Activated T-cell treated with anti-CD3 and anti-CD28 coated beads, Interleukin-2, amount 50 U/mL, for 48 hours (primary cell): Measurements from ENCODE around the gene CDC20.

ENCODE experiments used
- DNase-seq, 2 experiments: peaks; one replicate each; pipeline ENCODE4 v3.0.0-alpha.2; 2020

CDC20 gene

GRCh38 chr1:43358746-43359693 lies at the start of gene CDC20:
TSS of gene CDC20 (plus strand) at chr1:43358981. CDS start at chr1:43359216, 235 bp downstream.
- peak; percentile 100 for DNase-seq

DNA sequence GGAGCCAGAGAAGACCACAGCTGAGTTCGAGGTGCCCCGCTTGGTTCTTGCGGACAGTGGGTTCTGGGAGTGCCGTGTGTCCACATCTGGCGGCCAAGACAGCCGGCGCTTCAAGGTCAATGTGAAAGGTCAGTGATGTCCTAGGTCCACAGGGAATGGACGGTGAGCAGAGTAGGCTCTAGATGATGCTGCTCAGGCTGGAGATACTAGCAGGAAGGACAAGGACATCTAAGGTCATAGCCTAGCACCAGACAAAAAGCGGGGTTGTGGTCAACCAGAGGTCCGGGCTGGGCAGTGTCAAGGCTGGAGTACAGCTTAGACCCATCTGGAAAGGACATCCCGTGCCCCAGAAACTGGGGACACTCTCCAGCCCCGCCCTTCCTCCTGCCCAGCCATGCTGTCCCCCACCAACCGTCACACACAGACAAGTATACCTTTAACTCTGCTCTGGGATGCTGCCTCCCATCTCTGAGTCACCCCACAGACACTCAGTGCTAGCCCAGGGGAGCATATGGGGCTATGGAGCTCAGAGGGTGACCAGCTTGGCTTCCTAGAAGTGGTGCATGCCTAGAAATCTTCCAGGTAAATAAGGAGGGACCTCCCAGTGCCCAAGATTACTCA lies 49.3 kb upstream of the CDC20 start:
- DNase-seq: no peak

DNA sequence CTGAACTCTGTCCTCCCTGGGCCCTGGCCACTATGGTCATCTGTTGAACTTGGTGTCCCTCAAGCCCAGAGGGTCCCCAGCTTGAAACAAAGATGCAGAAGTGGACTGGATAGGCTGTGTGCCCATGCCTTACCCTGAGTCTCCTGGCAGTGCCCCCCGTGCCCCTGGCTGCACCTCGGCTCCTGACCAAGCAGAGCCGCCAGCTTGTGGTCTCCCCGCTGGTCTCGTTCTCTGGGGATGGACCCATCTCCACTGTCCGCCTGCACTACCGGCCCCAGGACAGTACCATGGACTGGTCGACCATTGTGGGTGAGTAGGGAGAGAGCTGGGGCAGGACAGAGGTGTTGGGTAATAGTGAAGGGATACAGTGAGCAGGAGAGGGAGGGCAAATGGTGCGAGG lies 47.3 kb upstream of the CDC20 start:
- DNase-seq: no peak

DNA sequence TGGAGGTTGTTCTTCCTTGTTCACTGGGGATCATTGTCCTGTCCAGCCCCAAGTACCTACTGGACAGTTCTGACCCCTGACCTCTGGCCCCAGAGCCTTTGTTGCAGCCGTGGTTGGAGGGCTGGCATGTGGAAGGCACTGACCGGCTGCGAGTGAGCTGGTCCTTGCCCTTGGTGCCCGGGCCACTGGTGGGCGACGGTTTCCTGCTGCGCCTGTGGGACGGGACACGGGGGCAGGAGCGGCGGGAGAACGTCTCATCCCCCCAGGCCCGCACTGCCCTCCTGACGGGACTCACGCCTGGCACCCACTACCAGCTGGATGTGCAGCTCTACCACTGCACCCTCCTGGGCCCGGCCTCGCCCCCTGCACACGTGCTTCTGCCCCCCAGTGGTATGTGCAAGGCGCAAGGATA lies 46.6 kb upstream of the CDC20 start:
- DNase-seq: no peak

GRCh38 chr1:43312663-43313515 lies 45.9 kb upstream of the CDC20 start:
- DNase-seq: no peak

GRCh38 chr1:43313771-43314170 lies 45.0 kb upstream of the CDC20 start:
- DNase-seq: no peak

DNA sequence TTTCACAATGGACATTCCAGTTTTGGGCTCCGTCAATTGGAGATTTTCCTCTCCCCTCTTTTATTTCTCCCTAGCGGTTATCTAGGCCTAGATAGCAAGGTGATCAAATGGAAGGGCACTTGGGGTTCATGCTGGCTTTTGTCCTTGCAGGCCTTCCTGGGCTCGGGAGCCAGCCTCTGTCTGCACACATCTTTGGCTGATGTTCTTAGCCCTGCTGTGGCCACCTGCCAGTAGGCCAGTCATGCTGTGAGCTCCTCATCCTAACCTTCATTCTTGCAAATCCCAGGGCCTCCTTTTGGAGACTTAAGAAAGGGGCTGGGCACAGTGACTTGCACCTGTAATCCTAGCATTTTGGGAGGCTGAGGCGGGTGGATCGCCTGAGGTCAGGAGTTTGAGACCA lies 44.5 kb upstream of the CDC20 start:
- DNase-seq: no peak

GRCh38 chr1:43315481-43315880 lies 43.3 kb upstream of the CDC20 start:
- no peak for DNase-seq

- DNase-seq: no peak
Measured at GRCh38 chr1:43315963-43316737, 42.6 kb upstream of the CDC20 start.

GRCh38 chr1:43316738-43317520 lies 41.9 kb upstream of the CDC20 start:
- DNase-seq: no peak

GRCh38 chr1:43317817-43318471 lies 40.8 kb upstream of the CDC20 start:
- no peak for DNase-seq

DNA sequence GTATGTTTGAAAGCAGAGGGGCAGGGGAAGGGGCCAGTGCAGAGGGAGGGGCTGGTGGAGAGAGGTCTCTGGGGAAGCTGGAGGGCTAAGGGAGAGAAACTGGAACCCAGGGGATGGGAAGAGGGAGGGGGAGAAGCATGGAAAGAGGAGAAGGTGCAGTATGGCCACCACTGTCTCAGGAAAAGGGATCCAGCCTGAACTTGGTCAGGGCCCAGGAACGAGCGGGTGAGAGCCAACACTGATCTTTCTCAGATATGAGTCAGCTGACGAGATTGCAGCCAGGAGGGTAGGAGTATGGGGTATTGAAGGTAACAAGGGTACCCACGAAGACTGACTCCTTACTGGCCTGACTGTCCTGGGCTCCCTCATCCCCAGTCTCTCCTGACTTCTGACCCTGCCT lies 40.0 kb upstream of the CDC20 start:
- DNase-seq: no peak

- DNase-seq: no peak
Measured at GRCh38 chr1:43319288-43319687, 39.5 kb upstream of the CDC20 start.

DNA sequence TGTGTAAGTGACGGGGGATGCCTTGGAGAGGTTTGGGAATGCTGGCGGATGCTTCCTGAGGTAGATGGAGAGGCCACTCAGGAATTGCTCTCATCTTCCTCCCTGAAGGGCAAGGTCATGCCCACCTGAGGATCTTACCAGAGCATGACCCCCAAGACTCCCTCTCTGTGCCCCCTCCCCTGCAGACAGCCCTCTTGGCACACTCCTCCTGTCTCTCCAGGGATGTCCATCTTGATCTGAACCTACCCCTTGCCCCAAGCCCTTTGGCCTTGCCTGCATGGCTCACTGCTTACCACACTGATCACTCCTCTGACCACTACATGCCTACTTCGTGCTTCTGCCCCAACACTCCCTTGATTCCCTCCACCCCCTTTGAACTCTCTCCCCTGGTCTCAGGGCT lies 39.0 kb upstream of the CDC20 start:
- no peak for DNase-seq

DNA sequence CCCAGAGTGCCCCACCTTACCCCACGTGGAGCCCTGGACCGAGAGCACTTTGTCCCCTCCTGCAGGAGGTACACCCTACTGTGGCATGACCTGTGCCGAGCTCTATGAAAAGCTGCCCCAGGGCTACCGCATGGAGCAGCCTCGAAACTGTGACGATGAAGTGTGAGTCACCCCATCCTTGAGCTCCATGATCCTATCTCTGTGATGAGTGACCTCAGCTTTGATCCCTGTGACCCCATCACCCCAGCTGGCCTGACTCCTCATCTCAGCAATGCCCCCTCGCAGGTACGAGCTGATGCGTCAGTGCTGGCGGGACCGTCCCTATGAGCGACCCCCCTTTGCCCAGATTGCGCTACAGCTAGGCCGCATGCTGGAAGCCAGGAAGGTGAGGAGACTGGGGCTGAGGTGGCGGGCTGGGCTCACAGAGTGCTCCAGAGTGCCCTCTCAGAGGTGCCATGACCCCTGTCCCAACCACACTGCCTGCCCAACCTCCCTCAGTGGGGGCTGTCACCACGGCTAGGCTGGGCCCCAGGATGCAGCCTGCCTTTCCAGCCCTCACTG lies 37.4 kb upstream of the CDC20 start:
- no peak for DNase-seq

- no peak for DNase-seq
Measured at GRCh38 chr1:43322506-43322905, 36.3 kb upstream of the CDC20 start.

DNA sequence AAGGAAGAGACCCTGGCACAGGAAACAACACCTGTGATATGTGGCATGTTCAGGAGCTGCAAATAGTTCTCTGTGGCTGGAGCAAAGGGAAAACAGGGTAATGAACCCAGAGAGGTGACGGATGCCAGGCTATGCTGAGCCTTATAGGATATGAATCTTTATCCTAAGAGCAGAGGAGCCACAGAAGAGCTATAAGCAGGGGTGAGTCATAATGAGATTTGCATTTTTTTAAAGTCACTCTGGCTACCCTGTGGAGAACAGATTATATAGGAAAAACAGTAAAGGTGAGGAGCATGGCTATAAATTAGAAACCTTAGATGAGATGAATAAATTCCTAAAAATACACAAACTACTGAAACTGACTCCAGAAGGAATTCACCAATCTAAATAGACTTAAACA lies 34.0 kb upstream of the CDC20 start:
- no peak for DNase-seq

DNA sequence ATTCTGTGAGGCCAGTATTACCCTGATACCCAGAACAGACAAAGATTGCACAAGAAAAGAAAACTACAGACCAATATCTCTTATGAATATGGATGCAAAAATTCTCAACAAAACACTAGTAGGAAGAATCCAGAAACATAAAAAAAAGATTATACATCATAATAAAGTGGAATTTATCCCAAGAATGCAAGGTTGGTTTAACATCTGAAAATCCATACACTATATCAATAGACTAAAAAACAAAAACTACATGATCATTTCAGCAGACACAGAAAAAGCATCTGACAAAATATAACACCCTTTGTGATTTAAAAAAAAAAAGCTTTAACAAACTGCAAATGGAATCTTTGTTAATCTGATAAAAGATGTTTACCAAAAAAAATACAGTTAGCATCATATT lies 33.4 kb upstream of the CDC20 start:
- DNase-seq: no peak

- no peak for DNase-seq
Measured at GRCh38 chr1:43327549-43328292, 31.1 kb upstream of the CDC20 start.
